HG02885 (cell line): ENCODE results near the gene UBTD2.
"Not testable (repeated sequence)": the region's sequence is repeated elsewhere in the genome, so short reads cannot be mapped to it uniquely, and the experiment has no call there.

Experiments
- ATAC-seq: cut with Tn5 transposase; IDR thresholded peaks from one replicate; pipeline ENCODE4 v1.9.1; 2021; ENCODE audit warnings: mild to moderate bottlenecking; ENCODE audit not compliant: unreplicated experiment, poor library complexity

Gene UBTD2

DNA sequence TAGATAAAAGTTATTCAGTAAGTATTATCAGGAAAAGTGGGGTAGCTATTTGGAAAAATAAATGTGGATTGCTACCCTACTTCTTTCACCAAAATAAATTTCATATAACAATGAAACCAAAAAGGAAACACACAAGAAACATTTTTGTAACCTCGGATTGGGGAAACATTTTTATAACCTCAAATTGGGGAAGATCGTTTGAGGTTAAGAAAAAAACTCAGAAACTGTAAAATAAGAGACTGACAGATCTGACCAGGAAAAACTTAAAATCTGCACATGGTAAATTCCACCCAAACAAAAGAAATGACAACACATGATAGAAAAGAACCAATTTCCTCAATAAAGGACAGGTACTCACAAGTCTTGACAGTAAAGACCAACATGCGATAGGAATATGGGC lies 76.1 kb downstream of the UBTD2 start:
- no peak for ATAC-seq

DNA sequence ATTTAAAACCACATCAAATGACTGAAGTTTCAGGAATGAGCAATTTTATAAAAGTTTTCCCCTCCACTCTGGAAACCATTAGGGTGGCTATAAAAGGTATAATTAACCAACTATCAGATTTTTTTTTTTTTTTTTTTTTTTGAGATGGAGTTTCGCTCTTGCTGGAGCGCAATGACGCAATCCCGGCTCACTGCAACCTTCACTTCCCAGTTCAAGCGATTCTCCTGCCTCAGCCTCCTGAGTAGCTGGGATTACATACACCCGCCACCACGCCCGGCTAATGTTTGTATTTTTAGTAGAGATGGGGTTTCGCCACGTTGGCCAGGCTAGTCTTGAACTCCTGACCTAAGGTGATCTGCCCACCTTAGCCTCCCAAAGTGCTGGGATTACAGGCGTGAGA lies 77.6 kb downstream of the UBTD2 start:
- ATAC-seq = not testable (repeated sequence)

DNA sequence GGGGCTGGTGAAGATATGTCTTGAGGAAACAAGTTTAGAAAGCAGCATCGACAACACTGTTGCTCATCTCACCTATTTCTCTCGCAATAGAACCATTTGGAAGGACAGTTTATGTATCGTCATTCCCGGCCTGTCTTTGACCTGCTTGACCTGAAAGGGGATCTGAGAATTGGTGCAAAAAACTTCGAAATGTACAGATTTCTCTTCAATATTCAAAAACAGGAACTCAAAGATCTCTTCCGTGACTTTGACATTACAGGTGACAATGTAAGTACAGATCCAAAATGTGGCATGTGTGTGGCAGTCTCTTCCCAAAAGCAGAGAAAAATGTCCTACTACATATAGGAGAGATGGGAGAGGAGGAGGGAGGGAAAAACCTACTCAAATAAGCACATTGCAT lies 83.1 kb downstream of the UBTD2 start:
- ATAC-seq = no peak

DNA sequence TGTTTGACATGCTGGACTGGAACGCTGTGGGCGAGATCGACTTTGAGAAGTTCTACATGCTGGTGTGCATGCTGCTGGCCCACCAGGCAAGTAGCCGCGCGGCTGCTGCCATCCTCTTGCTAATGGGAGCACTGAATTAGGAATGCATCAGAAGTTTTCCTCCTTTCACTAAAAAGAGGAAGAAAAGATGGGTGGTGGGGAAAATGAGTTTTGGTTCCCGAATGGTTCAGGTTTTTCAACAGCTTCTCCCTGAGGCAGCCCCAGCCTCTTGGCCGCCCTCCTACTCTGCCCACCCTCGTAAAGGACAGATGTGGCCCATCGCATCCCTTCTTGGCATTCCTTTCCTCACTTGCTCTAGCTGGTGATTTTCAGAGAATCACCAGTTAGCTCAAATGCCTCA lies 84.1 kb downstream of the UBTD2 start:
- no peak for ATAC-seq

DNA sequence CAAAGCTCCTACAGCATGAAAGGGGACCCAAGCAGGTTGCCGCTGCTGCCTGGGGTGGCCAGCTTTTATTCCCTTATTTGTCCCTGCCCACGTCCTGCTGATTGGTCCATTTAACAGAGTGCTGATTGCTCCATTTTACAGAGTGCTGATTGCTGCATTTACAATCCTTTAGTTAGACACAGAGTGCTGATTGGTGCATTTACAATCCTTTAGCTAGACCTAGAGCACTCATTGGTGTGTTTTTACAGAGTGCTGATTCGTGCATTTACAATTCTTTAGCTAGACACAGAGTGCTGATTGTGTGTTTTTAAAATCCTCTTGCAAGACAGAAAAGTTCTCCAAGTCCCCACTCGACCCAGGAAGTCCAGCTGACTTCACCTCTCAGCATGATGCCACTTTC lies 85.8 kb downstream of the UBTD2 start:
- not testable (repeated sequence) for ATAC-seq

DNA sequence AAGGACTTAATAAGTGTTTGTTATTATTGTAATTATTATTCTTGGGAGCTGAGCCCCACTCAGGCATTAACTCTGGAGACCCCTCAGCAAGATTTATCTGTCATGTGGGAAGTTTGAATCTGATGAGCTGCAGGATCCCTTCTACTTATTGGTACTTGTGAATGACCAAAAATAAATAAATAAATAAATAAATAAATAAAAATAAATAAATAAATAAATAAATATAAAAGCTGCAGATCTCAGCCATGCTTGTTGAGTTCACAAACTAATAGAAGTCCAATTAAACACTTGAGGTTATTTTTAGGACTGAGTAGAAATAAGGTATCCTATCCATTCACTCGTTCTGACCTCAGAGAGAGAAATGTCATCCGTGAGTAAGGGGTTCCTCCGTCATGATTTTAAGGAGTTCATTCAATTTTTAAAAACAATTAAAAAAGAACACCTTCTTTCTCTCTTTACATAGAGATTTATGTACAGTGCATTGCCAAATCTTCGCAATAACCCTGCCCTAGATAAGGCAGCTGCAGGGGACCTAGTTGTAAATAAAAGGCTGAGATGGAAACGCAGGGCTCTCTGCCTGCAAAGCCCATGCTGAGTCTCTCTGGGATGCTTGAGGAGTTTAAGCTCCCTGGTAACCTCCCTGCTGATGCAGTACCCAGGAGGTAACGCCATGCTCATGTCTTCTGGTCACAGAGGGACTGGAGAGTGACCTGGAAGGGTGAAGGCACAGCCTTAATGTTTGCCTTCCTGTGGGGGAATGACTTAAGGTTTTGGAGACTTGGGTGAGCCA lies 88.4 kb downstream of the UBTD2 start:
- no peak for ATAC-seq

DNA sequence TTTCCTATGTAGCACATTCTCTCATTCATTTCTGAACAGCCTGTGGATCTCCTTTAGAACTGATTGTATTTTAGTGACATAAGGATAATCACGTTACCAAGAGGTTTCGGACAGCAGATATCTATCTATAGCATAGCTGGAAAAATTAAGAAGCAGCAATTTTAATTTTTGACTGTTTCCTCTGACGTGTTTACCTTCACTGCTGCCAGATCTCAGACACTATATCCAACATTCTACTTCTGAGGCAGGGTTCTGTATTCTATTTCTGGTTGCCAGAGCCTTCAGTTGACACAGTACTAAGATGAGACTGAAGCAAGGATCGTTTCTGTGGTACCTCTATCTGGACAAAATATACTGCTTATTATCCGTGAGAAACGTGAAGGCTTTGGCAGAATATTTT lies 89.7 kb downstream of the UBTD2 start, which contains the start of gene EFCAB9:
Gene EFCAB9, plus strand, starts transcription at position 301 of the 400 bp plus-strand sequence. Its CDS starts 1 bp downstream, at position 302.
- ATAC-seq = no peak

DNA sequence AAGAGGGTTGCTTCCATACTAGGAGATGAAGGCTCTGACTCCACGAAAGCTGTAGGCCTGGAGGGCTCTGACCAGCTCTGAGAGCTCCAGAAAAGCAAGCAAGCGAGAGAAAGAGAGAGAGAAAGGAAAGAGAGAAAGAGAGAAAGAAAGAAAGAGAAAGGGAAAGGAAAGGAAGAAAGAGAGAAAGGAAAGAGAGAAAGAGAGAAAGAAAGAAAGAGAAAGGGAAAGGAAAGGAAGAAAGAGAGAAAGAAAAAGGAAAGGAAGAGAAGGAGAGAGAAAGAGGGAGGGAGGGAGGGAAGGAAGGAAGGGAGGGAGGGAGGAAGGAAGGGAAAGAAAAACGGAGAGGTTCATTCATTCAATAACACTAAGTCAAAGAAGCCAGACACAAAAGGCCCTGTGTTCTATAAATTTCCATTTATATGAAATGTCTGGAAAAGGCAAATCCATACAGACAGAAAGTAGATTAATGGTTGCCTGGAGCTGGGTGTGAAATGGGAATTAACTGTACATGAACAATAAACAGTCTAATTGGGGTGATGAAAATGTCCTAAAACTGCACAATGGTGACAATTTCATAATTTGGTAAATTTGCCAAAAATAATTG lies 93.8 kb downstream of the UBTD2 start:
- ATAC-seq = no peak

DNA sequence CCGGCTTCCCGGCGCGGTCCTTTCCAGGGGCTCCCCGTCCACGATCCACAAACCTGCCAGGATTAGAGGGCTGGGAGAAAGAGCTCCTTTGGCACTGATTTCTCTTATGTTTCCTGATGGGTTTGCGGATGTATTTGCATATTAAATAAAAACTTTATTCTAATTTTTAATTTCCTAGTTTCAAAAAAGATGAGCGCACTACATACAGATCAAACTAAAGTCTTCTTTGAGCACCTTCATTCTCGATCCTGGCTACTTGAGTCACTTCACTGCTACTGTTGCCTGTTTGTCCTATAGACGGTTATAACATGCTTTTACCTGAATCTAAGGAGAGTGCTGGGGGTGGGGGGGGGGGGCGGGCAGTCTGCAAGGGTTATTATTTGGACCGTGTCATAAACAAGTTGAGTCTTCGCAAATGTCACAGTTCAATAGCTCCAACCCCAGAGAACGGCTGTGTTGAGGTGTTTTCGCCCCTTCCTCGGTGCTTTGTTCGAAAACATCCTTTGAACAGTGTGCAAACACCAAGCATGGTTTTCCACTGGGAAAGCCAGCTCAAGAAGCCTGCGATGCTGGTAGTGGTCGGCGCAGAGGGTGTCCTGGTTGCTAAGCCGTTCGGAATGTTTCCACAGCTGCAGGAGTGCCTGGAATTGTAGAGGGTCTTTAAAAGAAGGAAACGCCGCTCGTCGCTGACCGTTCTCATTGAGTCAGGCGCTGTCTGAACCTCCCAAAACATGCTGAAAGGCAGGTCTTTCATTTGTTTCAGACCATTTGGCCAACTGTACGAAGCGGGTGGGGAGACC lies 94.5 kb downstream of the UBTD2 start:
- ATAC-seq = no peak

DNA sequence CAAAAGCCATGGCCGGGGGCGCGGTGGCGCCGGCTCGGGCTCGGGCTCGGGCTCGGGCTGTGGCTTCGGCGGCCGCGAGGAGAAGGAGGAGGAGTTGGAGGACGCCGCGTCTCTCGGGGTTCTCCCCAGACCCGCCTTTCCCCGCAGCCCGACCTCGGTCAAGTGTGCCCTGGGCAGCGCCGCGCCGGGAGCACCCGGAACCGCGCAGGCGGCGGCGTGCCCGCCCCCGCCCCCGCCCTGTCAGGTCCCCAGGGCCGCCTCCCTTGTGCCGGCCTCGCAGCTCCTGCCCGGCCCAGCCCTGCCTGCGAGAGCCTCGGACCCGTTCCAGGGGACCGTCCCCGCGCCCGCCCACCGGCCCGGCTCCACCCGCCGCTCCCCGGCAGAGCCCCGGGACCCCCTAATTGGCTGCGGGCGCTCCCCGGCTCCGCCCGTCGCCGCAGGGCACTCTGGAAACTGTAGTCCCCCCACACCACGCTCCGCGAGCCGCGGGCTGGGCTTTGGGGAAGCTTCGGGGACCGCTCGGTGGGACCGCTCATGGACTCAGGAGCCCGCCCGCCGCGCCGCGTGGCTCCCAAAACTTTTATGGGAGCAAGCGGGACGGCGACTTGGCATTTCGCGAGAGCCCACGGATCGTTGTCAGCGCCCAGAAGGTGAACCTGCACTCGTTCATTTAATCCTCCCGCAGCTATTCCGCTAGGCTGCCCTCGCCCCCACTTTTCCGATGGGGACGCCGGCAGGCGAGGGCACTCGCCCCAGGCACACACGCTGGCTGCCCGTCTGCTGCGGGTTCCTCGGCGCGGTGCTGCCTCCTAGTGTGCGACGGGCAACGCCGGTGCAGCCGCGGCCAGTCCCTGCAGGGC lies 95.3 kb downstream of the UBTD2 start, which contains the start of gene STK10:
Gene STK10, minus strand, starts transcription at position 192 of the 860 bp plus-strand sequence. Its CDS starts 182 bp downstream, at position 10.
- ATAC-seq = peak; percentile 77

DNA sequence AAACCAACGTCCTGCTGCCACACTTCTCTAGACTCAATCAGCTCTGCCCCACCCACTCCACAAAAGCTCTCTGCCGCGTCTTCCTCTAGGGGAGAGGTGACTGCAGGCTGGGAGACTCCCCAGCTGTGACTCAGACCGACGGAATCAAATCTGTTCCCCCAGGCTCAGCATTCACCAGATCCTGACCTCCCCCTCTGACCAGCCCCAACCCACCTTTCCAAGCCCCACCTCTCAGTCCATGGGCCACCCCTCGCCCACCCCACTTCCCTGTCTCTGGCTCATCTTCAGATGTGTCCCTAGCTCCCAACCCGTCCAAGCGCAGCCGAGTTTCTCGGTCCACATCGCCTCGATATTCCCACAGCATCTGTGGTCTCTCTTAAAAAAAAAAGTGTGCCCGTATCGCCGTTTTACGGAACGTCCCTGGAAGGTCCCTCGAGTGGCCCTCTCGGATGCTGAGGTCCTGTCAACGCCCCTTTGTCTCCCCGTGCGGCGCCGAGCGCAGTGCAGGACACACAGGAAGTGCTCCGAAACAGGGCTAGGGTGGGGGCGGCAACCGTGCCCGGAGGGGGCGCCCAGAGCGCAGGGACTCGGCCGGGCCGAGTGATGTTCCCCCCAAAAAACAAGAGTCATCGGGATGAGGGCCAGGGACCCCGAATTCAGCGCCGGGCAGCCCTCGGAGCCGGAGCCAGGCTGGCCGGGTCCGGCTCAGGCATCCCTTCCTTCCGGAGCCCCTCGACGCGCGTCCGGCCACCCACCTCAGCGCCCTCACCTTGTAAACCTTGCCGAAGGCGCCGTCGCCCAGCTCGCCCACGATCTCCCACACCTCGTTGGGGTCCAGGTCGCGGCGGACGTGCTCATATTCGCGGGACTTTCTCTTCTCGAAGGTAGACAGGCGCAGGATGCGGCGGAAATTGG lies 96.2 kb downstream of the UBTD2 start:
- ATAC-seq = peak; percentile 27

DNA sequence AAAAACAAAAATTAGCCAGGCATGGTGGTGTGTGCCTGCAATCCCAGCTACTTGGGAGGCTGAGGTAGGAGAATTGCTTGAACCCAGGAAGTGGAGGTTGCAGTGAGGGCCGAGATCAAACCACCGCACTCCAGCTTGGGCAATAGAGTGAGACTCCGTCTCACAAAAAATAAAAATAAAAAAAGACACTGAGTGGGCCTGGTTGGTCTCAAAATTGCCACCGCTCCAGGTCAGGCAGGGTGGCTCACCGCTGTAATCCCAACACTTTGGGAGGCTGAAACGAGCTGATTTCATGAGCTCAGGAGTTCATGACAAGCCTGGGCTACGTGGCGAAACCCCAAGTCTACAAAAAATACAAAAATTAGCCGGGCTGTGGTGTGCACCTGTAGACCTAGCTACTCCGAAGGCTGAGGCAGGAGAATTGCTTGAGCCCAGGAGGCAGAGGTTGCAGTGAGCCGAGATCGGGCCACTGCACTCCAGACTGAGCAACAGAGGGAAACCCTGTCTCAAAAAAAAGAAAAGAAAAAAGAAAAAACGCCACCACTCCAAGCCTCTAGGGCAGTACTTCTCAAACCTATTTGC lies 97.4 kb downstream of the UBTD2 start:
- no peak for ATAC-seq

DNA sequence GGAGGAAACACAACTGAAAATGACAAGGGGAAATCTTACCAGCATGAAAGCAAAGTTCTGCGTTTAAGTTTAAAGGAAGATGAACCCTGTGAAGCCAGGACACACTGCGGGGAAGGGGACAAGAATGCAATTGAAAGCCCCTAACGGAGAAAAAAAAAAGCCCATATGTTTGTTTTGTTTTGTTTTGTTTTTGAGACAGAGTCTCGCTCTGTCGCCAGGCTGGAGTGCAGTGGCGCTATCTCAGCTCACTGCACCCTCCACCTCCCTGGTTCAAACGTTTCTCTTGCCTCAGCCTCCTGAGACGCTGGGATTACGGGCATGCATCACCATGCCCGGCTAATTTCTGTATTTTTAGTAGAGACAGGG lies 98.5 kb downstream of the UBTD2 start:
- no peak for ATAC-seq

DNA sequence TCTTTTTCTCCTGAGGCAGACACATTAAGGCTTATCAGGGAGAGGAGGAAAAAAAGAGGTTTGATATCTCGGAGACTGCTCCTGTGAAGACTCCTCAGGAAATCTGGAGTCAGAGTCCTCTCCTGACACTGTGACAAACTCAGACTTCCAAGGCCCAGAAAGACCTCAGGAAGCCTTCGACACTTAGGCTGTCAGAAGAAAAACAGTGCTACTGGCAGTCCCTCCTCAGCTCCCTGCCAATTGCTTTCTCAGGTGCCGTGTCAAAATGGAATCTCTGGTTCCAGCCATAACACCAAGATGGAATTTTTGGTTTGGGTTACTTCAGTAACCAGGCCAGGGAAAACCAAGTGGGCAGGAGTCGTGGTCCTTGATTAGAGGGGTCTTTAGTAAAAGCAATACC lies 99.7 kb downstream of the UBTD2 start:
- ATAC-seq = no peak

DNA sequence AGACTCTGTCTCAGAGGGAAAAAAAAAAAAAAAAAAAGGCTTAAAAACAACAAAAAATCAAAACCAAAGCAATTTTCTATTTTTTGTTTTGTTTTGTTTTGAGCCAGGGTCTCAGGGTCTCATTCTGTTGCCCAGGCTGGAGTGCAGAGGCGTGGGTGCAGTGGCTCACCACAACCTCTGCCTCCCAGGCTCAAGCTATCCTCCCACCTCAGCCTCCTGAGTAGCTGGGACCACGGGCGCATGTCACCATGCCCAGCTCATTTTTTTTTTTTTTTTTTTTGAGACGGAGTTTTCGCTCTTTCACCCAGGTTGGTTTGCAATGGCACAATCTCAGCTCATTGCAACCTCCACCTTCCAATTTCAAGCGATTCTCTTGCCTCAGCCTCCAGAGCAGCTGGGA lies 101.3 kb downstream of the UBTD2 start:
- ATAC-seq = no peak

DNA sequence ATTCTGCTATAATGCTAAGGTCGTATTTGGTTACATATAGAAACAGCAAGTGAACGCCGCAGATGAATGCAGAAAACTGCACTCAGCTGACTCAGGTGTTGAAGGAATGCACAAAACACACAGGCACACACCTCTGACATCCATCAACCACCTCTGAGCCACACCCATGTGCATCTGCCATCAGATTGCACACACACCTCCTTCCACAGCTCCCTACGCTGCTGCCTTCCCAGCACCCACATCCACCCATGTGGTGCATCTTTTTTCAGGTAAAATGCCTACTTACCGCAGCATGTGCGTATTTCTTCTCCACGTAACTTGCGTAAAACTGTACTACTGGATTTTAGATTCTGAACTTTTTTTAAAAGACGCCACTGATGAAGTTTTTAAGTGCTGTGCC lies 102.6 kb downstream of the UBTD2 start:
- no peak for ATAC-seq

DNA sequence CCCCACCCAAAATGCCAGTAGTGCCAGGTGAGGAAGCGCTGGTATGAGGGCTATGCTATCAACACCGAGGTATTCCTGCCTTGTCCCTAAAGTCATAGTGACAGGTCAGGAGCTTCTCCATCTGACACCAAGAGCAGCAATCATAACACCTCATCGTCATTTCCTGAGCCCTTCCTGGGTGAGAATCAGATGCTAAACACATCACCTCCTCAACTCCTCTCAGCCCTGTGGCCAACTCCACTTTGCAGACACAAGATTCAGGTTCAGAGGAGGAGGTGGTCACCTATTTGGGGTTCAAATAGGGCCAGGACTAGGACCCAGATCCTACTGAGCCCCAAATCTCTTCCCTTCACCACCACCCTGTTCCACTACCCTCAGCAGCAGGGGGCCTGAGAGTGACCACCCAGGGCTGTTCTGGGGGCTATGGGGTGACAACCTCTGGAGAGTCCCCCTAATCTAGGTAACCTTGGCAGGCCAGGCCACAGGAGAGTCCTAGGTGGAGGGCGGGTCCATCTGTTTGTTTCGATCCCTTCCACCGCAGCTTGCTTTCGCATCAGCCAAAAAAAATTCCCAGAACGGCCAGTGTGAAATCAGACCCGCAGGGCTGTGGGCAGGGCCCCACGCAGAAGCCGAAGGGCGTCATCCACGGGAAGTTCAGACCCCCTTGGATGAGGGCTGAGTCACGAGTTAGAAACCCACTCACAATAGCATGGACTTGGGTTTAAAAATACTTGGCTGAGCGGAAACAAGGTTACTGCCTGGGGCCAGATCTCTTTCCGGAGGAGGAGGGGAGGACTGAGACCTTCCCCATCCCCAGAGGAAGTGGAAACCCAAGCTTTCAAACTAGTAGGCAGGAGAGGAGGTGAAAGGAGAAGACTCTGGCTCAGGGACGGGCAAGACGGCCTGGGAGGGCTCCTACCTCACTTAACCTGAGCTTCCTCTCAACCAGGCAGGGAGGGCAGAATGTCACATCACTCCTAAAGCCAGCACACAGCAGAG lies 104.3 kb downstream of the UBTD2 start:
- peak; percentile 45 for ATAC-seq
